ENCODE results near the gene URM1. TPM values are rescaled to one million over a fixed set of nuclear protein-coding genes. Genes with fewer than 3 reads are reported as not detected.

URM1 gene
- total RNA-seq, 1 donor from 2014 or later: 29.1 TPM

- DNase-seq (ENCODE audit: low spot score): no peak
Measured at GRCh38 chr9:128349125-128349524, 22.0 kb upstream of the URM1 start.

DNA sequence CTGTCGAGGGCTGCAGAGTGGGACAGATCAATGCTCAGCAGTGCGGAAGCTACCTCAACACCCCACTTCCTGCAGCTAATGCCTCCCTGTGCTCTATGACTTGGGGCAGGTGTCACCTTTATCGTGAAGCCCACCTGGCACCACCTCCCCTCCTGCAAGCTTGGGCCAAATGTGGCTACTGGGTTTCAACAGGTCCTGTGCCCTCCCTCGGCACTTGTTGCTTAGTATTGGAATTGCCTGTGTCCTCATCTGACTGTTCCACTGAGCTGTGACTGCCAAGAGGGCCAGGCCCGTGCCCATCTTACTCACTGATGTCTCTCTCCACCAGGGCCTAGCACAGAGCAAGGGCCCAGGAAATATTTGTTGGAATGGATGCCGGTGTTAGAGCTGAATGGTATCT is 21.4 kb upstream of the URM1 start:
- DNase-seq (ENCODE audit: low spot score): no peak

- DNase-seq (ENCODE audit: low spot score): no peak
Measured at GRCh38 chr9:128355451-128355850, 15.7 kb upstream of the URM1 start.

DNA sequence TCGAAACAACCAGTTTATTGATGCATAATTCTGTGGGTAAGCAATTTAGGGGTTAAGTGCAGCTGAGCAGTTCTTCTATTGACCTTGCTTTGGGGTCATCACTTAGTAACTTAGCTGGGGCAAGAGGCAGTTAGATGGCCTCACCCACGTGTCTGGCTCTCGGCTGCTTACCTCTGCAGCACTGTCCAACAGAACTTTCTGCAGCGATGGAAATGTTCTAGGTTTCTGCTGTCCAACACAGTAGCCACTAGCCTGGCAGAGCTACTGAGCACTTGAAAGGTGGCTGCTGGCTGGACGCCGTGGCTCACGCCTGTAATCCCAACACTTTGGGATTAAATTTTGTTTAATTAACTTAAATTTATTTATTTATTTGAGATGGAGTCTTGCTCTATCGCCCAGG is 13.1 kb upstream of the URM1 start:
- DNase-seq (ENCODE audit: low spot score): no peak

DNA sequence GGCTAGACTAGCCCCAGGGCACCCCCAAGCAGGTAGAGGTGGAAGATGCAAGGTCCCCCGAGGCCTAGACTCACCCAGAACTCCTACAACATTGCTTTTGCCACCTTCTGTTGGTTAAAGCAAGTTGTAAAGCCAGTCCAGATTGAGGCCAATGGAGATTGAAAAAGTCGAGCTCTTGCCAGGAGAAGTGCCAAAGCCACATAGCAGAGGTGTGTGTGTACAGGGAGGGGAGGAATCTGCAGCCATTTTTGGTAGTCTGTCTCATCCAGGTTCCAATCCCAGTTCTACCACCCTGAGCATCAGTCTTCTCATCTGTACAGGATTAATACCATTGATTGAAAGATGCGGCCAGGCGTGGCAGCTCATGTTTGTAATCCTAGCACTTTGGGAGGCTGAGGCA is 12.3 kb upstream of the URM1 start:
- DNase-seq (ENCODE audit: low spot score): no peak

- DNase-seq (ENCODE audit: low spot score): no peak
Measured at GRCh38 chr9:128360826-128361225, 10.3 kb upstream of the URM1 start.

GRCh38 chr9:128361296-128361985 is 9.7 kb upstream of the URM1 start:
- DNase-seq (ENCODE audit: low spot score): no peak

- DNase-seq (ENCODE audit: low spot score): peak; percentile 93
Measured at GRCh38 chr9:128361986-128362646, 9.1 kb upstream of the URM1 start.

- DNase-seq (ENCODE audit: low spot score): no peak
Measured at GRCh38 chr9:128362774-128363173, 8.4 kb upstream of the URM1 start.

DNA sequence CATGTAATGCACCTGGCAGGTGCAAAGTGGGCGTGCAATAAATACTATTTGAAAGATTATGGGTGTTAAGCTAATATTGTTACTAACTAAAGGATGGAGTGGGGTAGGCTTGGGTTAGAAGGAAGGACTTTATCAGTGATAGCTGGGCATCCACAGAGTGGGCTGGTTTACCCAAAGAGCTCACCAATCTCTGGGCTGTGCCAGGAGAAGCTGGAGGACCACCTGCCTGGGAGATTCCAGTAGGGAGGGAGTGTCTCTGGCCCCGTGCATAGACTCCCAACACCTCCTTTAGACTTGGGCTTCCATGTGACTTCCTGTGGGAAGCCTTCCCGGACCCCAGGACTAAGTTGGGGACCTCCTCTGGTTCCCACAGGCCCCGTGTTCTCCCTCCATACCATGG is 5.6 kb upstream of the URM1 start:
- DNase-seq (ENCODE audit: low spot score): no peak

- DNase-seq (ENCODE audit: low spot score): no peak
Measured at GRCh38 chr9:128369024-128369706, 2.0 kb upstream of the URM1 start.

DNA sequence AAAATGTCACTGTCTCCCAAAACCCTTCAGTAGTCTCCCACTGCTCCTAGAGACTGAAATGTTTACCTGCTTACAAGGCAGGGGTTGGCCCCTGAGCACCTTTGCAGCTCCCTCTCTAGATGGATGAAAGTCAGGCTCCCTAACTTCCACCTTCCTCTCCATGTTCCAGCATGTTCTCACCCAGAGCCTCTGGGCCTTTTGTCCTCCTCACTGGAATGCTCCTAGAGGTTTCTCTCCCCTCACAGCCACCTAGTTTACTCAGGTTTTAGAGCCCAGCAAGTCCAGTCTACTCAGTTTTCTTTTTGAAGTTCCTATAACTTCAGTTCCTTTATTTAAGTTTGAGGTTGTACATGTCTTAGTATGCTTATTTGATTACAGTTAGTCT is 815 bp upstream of the URM1 start:
- no peak for DNase-seq (ENCODE audit: low spot score)

GRCh38 chr9:128371630-128372117 is 500 bp downstream of the URM1 start:
- no peak for DNase-seq (ENCODE audit: low spot score)

DNA sequence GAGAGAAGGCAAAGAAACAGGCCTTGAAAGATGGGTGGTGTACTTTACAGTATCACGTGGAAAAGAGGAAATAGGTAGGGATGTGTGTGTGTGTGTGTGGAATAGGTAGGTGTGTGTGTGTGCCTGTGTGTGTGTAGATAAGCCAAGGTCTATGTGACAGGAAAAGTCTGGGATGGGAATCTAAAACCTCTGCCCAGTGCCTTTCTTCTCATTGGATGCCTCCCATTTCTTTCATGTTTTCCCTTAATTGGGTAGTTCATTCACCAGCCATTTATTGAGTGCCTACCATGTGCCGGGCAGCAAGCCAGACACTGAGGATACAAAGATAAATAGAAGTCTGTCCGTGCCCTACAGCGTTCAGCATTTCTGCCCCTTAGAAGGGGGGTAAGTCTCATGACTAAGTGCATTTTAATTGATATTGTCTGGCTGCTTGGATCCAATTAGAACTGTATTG is 1.0 kb downstream of the URM1 start:
- DNase-seq (ENCODE audit: low spot score): no peak

- DNase-seq (ENCODE audit: low spot score): no peak
Measured at GRCh38 chr9:128372784-128373183, 1.6 kb downstream of the URM1 start.

DNA sequence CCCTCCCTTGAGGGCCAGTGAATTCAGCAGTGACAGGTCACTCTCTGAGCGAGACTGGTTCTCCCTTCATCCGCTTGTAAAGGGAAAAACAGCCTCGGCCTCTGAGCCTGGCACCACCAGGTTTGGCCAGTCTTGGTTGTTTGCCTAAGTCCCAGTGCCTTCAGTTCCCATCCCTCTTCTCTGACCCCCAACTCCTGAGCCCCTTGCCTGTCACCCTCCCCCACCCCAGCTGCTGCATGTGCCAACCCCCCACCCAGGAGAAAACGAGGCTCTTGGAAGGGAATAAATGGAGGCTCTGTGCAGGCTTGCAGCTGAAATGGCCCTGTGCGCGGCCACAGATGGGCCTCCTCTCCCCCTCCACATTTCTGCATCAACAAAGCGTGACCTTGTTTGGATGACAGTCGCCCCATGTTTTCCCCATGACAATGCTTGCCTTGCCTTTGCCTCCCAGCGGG is 3.1 kb downstream of the URM1 start:
- DNase-seq (ENCODE audit: low spot score): no peak

GRCh38 chr9:128375865-128376264 is 4.7 kb downstream of the URM1 start:
- no peak for DNase-seq (ENCODE audit: low spot score)

GRCh38 chr9:128382261-128382660 is 11.1 kb downstream of the URM1 start:
- DNase-seq (ENCODE audit: low spot score): no peak

- DNase-seq (ENCODE audit: low spot score): no peak
Measured at GRCh38 chr9:128383007-128383753, 12.0 kb downstream of the URM1 start.

DNA sequence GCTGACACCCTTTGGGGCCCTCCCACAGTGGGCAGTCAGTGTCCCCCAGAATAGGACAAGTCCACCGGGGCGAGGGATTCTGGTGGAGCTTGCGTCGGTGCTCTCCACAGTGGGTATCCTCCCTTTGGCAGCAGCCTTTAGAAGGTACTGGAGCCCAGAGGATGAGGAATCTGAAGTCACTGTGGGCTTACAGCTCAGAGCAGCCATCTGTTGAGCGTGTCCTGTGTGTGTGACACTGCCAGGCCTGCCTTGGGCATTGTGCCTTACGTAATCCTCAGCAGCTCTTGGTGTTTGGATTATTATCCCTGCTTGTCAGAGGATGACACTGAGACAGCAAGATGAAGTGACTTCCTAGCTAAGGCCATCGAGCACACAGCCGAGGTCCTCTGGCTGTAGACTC is 12.6 kb downstream of the URM1 start:
- DNase-seq (ENCODE audit: low spot score): no peak

DNA sequence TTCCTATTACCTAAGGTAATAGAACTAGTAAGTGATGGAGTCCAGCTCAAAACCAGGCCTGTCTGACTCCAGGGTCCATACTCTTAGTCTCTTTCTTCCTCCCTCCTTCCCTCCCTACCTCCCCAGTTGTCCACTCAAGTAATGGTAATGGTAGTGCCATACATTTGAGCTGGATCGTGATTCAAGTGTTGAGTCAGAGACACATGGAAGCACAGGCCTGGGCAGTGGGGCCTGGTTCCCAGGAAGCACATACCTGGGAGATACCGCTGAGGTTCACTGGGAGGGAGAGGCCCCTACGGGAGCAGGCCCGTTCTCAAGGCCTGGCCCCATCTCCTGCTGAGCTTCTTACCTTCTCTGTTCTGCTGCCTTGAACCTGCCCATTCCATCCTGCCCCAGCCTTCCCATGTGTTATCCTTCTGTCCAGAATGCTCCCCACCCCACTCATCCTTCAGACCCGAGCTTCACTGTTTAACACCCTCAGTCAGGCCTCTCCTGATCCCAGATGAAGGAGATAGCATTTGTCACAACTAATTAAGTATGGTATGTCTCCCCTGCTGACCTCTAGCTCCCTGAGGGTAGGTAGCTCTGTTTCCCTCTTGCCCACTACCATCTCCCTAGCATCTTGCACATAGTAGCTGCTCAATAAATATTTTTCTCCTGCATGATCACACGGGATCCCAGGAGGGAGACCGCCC is 13.8 kb downstream of the URM1 start:
- no peak for DNase-seq (ENCODE audit: low spot score)

Data from umbilical cord (tissue), 2 donors.